NCI-H1436 treated with DMSO at 0.1 percent for 48 hours (cell line): ENCODE measurements around the gene OPA1.
A peak's percentile ranks its signal among the peaks of the same experiment; 100 is the strongest.

Experiments used
- DNase-seq: peaks from one replicate; lab custom pipeline; 2025; lab: John Stamatoyannopoulos, UW

OPA1 gene

DNA sequence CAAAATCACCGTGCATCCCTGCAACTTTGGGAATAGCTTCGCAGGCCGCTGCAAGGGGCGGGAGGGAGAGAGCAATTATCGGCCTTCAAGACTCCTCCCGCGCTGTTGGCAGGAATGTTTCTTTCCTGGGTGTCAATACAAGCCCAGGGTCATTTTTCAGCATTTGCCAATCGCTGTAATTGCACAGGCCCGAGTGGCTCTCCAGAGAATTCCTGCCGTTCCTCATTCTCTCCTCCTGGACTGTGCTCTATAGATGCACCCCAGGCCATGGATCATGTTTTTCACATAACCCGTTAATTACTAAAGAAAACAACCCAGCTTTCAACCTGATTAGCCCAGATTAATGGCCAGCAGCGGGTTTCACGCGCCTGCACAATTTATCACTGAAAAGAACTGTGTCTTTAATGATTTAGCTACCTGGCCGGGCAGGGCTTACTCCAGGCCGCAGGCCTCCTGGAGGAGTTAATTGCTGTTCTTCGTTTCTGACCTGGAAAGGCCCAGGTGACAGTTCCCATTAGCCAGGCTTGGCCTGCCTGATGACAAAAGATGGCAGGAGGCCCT, 144.3 kb downstream of the OPA1 start:
- DNase-seq: no peak

DNA sequence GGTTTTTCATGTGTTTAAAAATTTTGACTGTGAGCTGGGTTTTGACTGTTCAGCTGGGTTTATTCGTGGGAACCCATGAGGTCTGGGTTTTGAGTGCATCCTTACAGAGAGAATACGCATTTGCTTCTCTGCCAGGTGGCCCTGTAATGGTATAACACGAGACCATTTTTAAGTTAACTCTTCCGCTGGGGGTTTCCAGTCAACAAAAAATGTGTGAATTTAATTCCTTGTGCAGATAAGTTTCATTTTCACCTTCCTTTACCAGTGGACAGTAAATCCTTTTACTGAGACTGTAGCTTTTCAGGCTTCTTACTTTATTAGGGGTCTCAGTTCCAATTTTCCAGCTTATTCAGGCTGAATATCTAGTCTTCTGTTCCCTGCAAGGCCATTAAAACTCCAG, 149.6 kb downstream of the OPA1 start:
- no peak for DNase-seq

DNA sequence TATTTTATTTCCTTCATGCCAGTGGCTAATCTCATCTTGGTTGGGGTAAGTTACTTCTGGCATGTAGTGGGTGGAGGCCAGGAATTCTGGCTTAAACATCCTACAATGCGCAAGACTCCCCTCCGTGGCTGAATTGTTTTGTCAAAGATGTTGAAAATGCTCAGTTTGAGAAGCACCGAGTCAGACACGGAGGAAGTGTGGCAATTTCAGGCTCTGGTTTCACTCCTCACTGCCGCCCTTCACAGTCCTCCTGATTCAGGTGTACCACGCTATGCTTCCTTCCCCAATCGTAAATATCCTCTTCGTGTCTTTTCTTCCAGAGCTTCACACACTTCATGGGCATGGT, 150.7 kb downstream of the OPA1 start:
- peak; percentile 72 for DNase-seq

- DNase-seq: peak; percentile 96
Observed at GRCh38 chr3:193744048-193744821, 151.2 kb downstream of the OPA1 start.

- peak; percentile 70 for DNase-seq
Observed at GRCh38 chr3:193744822-193745684, 152.0 kb downstream of the OPA1 start.

DNA sequence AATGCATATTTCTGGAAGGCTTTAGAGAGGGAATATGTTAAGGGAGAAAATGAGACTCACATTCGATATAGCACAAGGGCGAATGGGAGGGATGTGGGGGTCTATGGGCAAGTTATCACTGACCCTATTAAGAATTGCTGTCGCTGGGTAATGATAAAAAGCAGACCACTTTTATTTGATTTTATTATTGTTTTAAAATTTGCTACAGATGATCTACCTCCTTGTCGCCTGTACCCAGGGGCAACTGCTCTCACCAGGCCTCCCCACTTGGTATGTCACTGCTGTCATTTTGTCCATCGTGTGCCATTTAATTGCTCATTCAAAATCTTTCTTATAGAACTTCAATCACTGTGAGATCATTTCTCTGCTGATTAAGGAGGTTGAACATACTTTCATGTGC, 153.8 kb downstream of the OPA1 start:
- DNase-seq: no peak
